H9 (cell line): ENCODE results near the gene ENTREP3. TPM values are rescaled to one million over a fixed set of nuclear protein-coding genes. Genes with fewer than 3 reads are reported as not detected.

Experiments
- DNase-seq: peaks from one replicate; pipeline ENCODE4 v3.0.0-alpha.2; 2017
- H2AFZ ChIP-seq: one replicate; pipeline ENCODE4 v1.6.1; 2013; ENCODE audit warnings: mild to moderate bottlenecking, low read length, control low read depth, moderate library complexity
- H2AK5ac ChIP-seq: 2 replicates; pipeline ENCODE4 v1.6.1; 2013; ENCODE audit warnings: low read length, control low read depth, mixed read lengths; ENCODE audit not compliant: insufficient read length
- H2BK120ac ChIP-seq: one replicate; pipeline ENCODE4 v1.6.1; 2013; ENCODE audit warnings: low read depth, mild to moderate bottlenecking, low read length, control low read depth, inconsistent platforms; ENCODE audit not compliant: poor library complexity, severe bottlenecking
- H2BK12ac ChIP-seq: 2 replicates; pipeline ENCODE4 v1.6.1; 2013; ENCODE audit warnings: low read length, control low read depth, mixed read lengths, low read depth; ENCODE audit not compliant: insufficient read length
- H2BK15ac ChIP-seq: 2 replicates; pipeline ENCODE4 v1.6.1; 2013; ENCODE audit warnings: low read depth, low read length, control low read depth
- H2BK20ac ChIP-seq: one replicate; pipeline ENCODE4 v1.6.1; 2013; ENCODE audit warnings: low read depth, mild to moderate bottlenecking, low read length, control low read depth, inconsistent platforms; ENCODE audit not compliant: poor library complexity, severe bottlenecking
- H2BK5ac ChIP-seq: 2 replicates; pipeline ENCODE4 v1.6.1; 2013; ENCODE audit warnings: low read length, control low read depth, mixed read lengths; ENCODE audit not compliant: insufficient read length
- H3K14ac ChIP-seq: 2 replicates; pipeline ENCODE4 v1.6.1; 2013; ENCODE audit warnings: low read length, control low read depth; ENCODE audit not compliant: insufficient read depth
- H3K18ac ChIP-seq: 2 replicates; pipeline ENCODE4 v1.6.1; 2013; ENCODE audit warnings: low read depth, mild to moderate bottlenecking, mixed read lengths, low read length, control low read depth; ENCODE audit not compliant: insufficient read length
- H3K23ac ChIP-seq: 2 replicates; pipeline ENCODE4 v1.6.1; 2013; ENCODE audit warnings: low read length, control low read depth, mixed read lengths, low read depth; ENCODE audit not compliant: insufficient read length
- H3K23me2 ChIP-seq: 2 replicates; pipeline ENCODE4 v1.6.1; 2013; ENCODE audit warnings: low read depth, mild to moderate bottlenecking, mixed read lengths, low read length, control low read depth; ENCODE audit not compliant: insufficient read length, poor library complexity, severe bottlenecking
- H3K27ac ChIP-seq: 2 replicates; pipeline ENCODE4 v1.5.1; 2013; ENCODE audit warnings: low read length, control low read depth, mixed read lengths, low read depth; ENCODE audit not compliant: insufficient read length
- H3K27me3 ChIP-seq: 2 replicates; pipeline ENCODE4 v1.6.1; 2013; ENCODE audit warnings: low read length, control low read depth, inconsistent platforms; ENCODE audit not compliant: insufficient read depth
- H3K4ac ChIP-seq: 2 replicates; pipeline ENCODE4 v1.6.1; 2013; ENCODE audit warnings: low read depth, mild to moderate bottlenecking, control low read depth, inconsistent platforms, low read length, moderate library complexity
- H3K4me1 ChIP-seq: 2 replicates; pipeline ENCODE4 v1.6.1; 2013; ENCODE audit warnings: low read length, control low read depth, inconsistent platforms; ENCODE audit not compliant: insufficient read depth
- H3K4me2 ChIP-seq: 2 replicates; pipeline ENCODE4 v1.6.1; 2013; ENCODE audit warnings: low read length, control low read depth, mixed read lengths; ENCODE audit not compliant: insufficient read length, insufficient read depth
- H3K56ac ChIP-seq: 2 replicates; pipeline ENCODE4 v1.6.1; 2013; ENCODE audit warnings: low read depth, mild to moderate bottlenecking, mixed read lengths, low read length, control low read depth; ENCODE audit not compliant: insufficient read length
- H3K79me1 ChIP-seq: 2 replicates; pipeline ENCODE4 v1.6.1; 2013; ENCODE audit warnings: low read depth, mild to moderate bottlenecking, moderate library complexity, low read length, control low read depth, inconsistent platforms; ENCODE audit not compliant: insufficient read depth, poor library complexity, severe bottlenecking
- H3K79me2 ChIP-seq: 2 replicates; pipeline ENCODE4 v1.6.1; 2013; ENCODE audit warnings: low read length, control low read depth, inconsistent platforms; ENCODE audit not compliant: insufficient read depth
- H3K9ac ChIP-seq: 2 replicates; pipeline ENCODE4 v1.6.1; 2013; ENCODE audit warnings: low read length, control low read depth, mixed read lengths; ENCODE audit not compliant: insufficient read length; ENCODE audit errors: extremely low read depth
- H3K9me3 ChIP-seq: one replicate; pipeline ENCODE4 v1.6.1; 2013; ENCODE audit warnings: low read depth, low read length, inconsistent platforms; ENCODE audit not compliant: control insufficient read depth
- H3T11ph ChIP-seq: one replicate; pipeline ENCODE4 v1.6.1; 2013; ENCODE audit warnings: mild to moderate bottlenecking, low read length, control low read depth, inconsistent platforms
- H4K20me1 ChIP-seq: one replicate; pipeline ENCODE4 v1.6.1; 2013; ENCODE audit not compliant: control insufficient read depth, insufficient read length, insufficient read depth
- H4K5ac ChIP-seq: 2 replicates; pipeline ENCODE4 v1.6.1; 2013; ENCODE audit warnings: low read depth, mild to moderate bottlenecking, mixed read lengths, low read length, control low read depth; ENCODE audit not compliant: insufficient read length
- H4K8ac ChIP-seq: replicated peaks from 2 replicates; pipeline ENCODE4 v1.6.1; 2013; ENCODE audit warnings: low read length, control low read depth, mixed read lengths, low read depth; ENCODE audit not compliant: insufficient read length
- H4K91ac ChIP-seq: 2 replicates; pipeline ENCODE4 v1.6.1; 2013; ENCODE audit warnings: low read depth, mild to moderate bottlenecking, moderate library complexity, mixed read lengths, low read length, control low read depth; ENCODE audit not compliant: insufficient read length
- H3K27ac Mint-ChIP-seq, 3 experiments: 2 replicates in 2 of 3; 3 replicates in 1 of 3; pipeline ENCODE4 v1.8.0; 2020 to 2021; ENCODE audit warnings: mixed read lengths in 3 of 3, mild to moderate bottlenecking in 1 of 3, moderate library complexity in 1 of 3
- H3K27me3 Mint-ChIP-seq: 2 replicates; pipeline ENCODE4 v1.8.0; 2021; ENCODE audit warnings: low read depth, mild to moderate bottlenecking, moderate library complexity, mixed read lengths
- H3K36me3 Mint-ChIP-seq, 3 experiments: 2 replicates in 2 of 3; 3 replicates in 1 of 3; pipeline ENCODE4 v1.8.0; 2020 to 2021; ENCODE audit warnings: low read depth in 3 of 3, mixed read lengths in 3 of 3; ENCODE audit not compliant: insufficient read depth in 1 of 3
- H3K4me1 Mint-ChIP-seq, 2 experiments: 2 replicates each; pipeline ENCODE4 v1.8.0; 2020; ENCODE audit warnings: mixed read lengths in 2 of 2
- H3K4me3 Mint-ChIP-seq, 2 experiments: 2 replicates in 1 of 2; 3 replicates in 1 of 2; pipeline ENCODE4 v1.8.0; 2020 to 2021; ENCODE audit warnings: mild to moderate bottlenecking in 2 of 2, mixed read lengths in 2 of 2, moderate library complexity in 1 of 2
- H3K9me3 Mint-ChIP-seq, 2 experiments: 2 replicates in 1 of 2; 3 replicates in 1 of 2; pipeline ENCODE4 v1.8.0; 2020; ENCODE audit warnings: mild to moderate bottlenecking in 2 of 2, mixed read lengths in 2 of 2, moderate library complexity in 1 of 2
- WGBS: extraction: QIAGEN DNeasy Blood & Tissue Kit; methylation state at CpG from one replicate; pipeline ENCODE4 v1.1.7; 2013; ENCODE audit warnings: missing lambda C conversion rate, low lambda C conversion rate, mixed read lengths; ENCODE audit not compliant: insufficient read length; ENCODE audit errors: extremely low coverage; 5-methylcytosine and 5-hydroxymethylcytosine counted together
- total RNA-seq: library from RNA; stranded (reverse); gene quantifications from 2 replicates; pipeline ENCODE4 v1.2.1, GENCODE V29; 2021
- TF ChIP-seq, protein P1 (sequence below): fragments of 200-600 bp; sonication (generic); conservative IDR thresholded peaks from 3 replicates; pipeline ENCODE4 v1.8.0; 2021; ENCODE audit warnings: antibody characterized with exemption, mild to moderate bottlenecking

The ENTREP3 gene
- total RNA-seq, 1 experiment from 2014 or later: 41.0 TPM

DNA sequence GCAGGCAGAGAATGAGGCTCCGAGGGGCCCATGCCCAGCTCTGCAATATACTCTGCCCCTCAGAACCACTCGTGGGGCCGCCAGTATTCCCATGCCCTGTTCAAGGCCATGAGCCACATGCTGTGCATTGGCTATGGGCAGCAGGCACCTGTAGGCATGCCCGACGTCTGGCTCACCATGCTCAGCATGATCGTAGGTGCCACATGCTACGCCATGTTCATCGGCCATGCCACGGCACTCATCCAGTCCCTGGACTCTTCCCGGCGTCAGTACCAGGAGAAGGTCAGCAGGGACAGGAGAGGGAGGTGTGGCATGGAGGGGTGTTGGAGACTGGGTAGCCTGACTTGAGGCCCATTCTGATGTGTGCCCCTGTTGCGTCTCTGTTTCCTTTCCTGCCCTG, 29.2 kb upstream of the ENTREP3 start:
- Histone ChIP-seq H2BK15ac (no peak overlapping the region; the same call in 1 of the 2 replicates), H2AK5ac (no peak overlapping the region), H3K4ac (no peak overlapping the region), H2BK20ac (no peak overlapping the region), H3K14ac (no peak overlapping the region), H4K8ac (no peak overlapping the region), H3K4me2 (no peak overlapping the region), H4K20me1 (no peaks in the 10 kb centered on the region), H3T11ph (no peak overlapping the region), H3K27ac (no peak overlapping the region), H3K9me3 (no peaks in the 10 kb centered on the region), H3K4me1 (no peaks in the 10 kb centered on the region), H2BK12ac (no peak overlapping the region), H3K18ac (no peak overlapping the region), H4K5ac (no peak overlapping the region), H3K27me3 (no peaks in the 10 kb centered on the region), H3K56ac (no peak overlapping the region), H2BK5ac (no peak overlapping the region), H3K23me2 (peaks cover 3% of the 10 kb centered on the region), H4K91ac (no peak overlapping the region), H2AFZ (no peak overlapping the region), H3K79me2 (no peaks in the 10 kb centered on the region), H3K79me1 (no peaks in the 10 kb centered on the region), H2BK120ac (no peak overlapping the region), H3K9ac (no peak overlapping the region), H3K23ac (no peak overlapping the region)
- Mint-ChIP-seq H3K4me1 (peaks cover 2 to 5% of the 10 kb centered on the region in 2 experiments), H3K27me3 (no peaks in the 10 kb centered on the region), H3K4me3 (no peak overlapping the region), H3K9me3 (no peaks in the 10 kb centered on the region), H3K27ac (peak overlapping the region in 1 of 3 experiments; percentile 21; a peak in 1 of 7 replicates), H3K36me3 (peaks cover 4 to 12% (median 8%) of the 10 kb centered on the region in 3 experiments; a peak in 5 of 7 replicates)
- WGBS: no CpG with 5 or more reads among the region's 12 CpGs
- TF ChIP-seq, protein P1, sequence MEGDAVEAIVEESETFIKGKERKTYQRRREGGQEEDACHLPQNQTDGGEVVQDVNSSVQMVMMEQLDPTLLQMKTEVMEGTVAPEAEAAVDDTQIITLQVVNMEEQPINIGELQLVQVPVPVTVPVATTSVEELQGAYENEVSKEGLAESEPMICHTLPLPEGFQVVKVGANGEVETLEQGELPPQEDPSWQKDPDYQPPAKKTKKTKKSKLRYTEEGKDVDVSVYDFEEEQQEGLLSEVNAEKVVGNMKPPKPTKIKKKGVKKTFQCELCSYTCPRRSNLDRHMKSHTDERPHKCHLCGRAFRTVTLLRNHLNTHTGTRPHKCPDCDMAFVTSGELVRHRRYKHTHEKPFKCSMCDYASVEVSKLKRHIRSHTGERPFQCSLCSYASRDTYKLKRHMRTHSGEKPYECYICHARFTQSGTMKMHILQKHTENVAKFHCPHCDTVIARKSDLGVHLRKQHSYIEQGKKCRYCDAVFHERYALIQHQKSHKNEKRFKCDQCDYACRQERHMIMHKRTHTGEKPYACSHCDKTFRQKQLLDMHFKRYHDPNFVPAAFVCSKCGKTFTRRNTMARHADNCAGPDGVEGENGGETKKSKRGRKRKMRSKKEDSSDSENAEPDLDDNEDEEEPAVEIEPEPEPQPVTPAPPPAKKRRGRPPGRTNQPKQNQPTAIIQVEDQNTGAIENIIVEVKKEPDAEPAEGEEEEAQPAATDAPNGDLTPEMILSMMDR: no peak
- DNase-seq: no peak
